Stimulated activated CD4-positive, alpha-beta T cell treated with anti-CD3 and anti-CD28 coated beads, Interleukin-2, amount 100 ng/mL, for 4 hours (primary cell): Measurements from ENCODE around the gene QSER1.

ENCODE experiments used
- DNase-seq: peaks from one replicate; pipeline ENCODE4 v3.0.0-alpha.2; 2020; ENCODE audit warnings: low read depth

QSER1 gene

GRCh38 chr11:32890843-32891656 is 1.6 kb upstream of the QSER1 start:
- DNase-seq, result no peak

- DNase-seq, result peak; percentile 13
These were observed 805 bp upstream of the QSER1 start for GRCh38 chr11:32891657-32892354.

GRCh38 chr11:32893093-32893342 is 407 bp downstream of the QSER1 start:
- no peak for DNase-seq

GRCh38 chr11:32893343-32894148 is 935 bp downstream of the QSER1 start:
- DNase-seq, result peak; percentile 2

- DNase-seq, result no peak
These were observed 1.7 kb downstream of the QSER1 start for GRCh38 chr11:32894149-32894827.

- DNase-seq, result no peak
These were observed 2.3 kb downstream of the QSER1 start for GRCh38 chr11:32894921-32895320.

- no peak for DNase-seq
These were observed 2.9 kb downstream of the QSER1 start for GRCh38 chr11:32895471-32895870.

- DNase-seq, result no peak
These were observed 4.5 kb downstream of the QSER1 start for GRCh38 chr11:32897103-32897502.

GRCh38 chr11:32899438-32899837 is 6.8 kb downstream of the QSER1 start:
- DNase-seq, result no peak

GRCh38 chr11:32902089-32902665 is 9.6 kb downstream of the QSER1 start:
- no peak for DNase-seq

GRCh38 chr11:32905028-32905667 is 12.5 kb downstream of the QSER1 start:
- DNase-seq, result no peak

- no peak for DNase-seq
These were observed 16.0 kb downstream of the QSER1 start for GRCh38 chr11:32908619-32909018.

- DNase-seq, result no peak
These were observed 18.8 kb downstream of the QSER1 start for GRCh38 chr11:32911413-32911812.

GRCh38 chr11:32913445-32913844 is 20.8 kb downstream of the QSER1 start:
- no peak for DNase-seq

- DNase-seq, result no peak
These were observed 23.8 kb downstream of the QSER1 start for GRCh38 chr11:32916361-32916760.

GRCh38 chr11:32916994-32917393 is 24.4 kb downstream of the QSER1 start:
- no peak for DNase-seq

GRCh38 chr11:32918427-32918826 is 25.8 kb downstream of the QSER1 start:
- DNase-seq, result no peak

GRCh38 chr11:32919338-32919737 is 26.7 kb downstream of the QSER1 start:
- no peak for DNase-seq

GRCh38 chr11:32920570-32920969 is 28.0 kb downstream of the QSER1 start:
- no peak for DNase-seq

- DNase-seq, result no peak
These were observed 28.6 kb downstream of the QSER1 start for GRCh38 chr11:32921204-32921603.

- no peak for DNase-seq
These were observed 39.0 kb downstream of the QSER1 start for GRCh38 chr11:32931606-32932005.

GRCh38 chr11:32932196-32932595 is 39.6 kb downstream of the QSER1 start:
- DNase-seq, result no peak
